Spleen (tissue), 7 donors: ENCODE measurements around the gene NR3C2.

Experiments
- POLR2A ChIP-seq, 3 donors: fragments of 450-650 bp; IDR thresholded peaks; one replicate each; pipeline ENCODE4 v1.5.1; 2017; ENCODE audit warnings: antibody characterized with exemption in 3 of 3, mild to moderate bottlenecking in 1 of 3
- POLR2AphosphoS5 ChIP-seq, 3 donors: sonication (generic); formaldehyde crosslinking; IDR thresholded peaks; one replicate each; pipeline ENCODE4 v1.5.1; 2017; ENCODE audit warnings: antibody characterized with exemption in 3 of 3
- TF ChIP-seq, protein P1 (sequence below), 11 experiments: fragments of 200-600 bp in 7 of 11; fragments of 450-650 bp in 4 of 11; sonication (generic) in 4 of 11; IDR thresholded peaks in 8 of 11; conservative IDR thresholded peaks in 3 of 11; 1 replicate in 7 of 11; 2 replicates in 4 of 11; pipeline versions ENCODE4 v1.4.0 to v1.8.0; 2016 to 2021; ENCODE audit warnings: antibody characterized with exemption in 11 of 11, inconsistent platforms in 4 of 11, mild to moderate bottlenecking in 1 of 11
- donor health status: DM: no; HTN: no; CAD: no; lungs with moderate emphysema.
- donor health status: DM: no; HTN: no; CAD: no.
- donor health status: DM: no; HTN: no; CAD: no.

DNA sequence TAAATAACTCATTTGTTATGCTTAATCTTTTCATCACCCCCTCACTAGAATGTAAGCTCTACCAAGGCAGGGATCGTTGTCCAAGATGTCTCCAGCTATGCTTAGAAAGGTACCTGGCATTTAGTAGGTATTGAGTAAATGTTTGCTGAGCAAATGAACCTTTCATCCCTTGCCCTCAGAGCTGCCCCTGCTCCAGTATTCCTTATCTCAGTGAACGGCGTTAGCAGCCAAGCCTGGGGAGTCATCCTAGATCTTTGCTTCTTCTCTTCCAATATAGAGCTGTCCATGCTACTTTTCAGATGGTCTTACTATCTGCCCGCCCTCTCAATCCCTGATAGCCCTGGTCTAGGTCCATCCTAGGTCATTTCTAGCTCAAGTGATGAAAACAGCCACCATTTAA lies 188.4 kb downstream of the NR3C2 start:
- TF ChIP-seq, protein P1, sequence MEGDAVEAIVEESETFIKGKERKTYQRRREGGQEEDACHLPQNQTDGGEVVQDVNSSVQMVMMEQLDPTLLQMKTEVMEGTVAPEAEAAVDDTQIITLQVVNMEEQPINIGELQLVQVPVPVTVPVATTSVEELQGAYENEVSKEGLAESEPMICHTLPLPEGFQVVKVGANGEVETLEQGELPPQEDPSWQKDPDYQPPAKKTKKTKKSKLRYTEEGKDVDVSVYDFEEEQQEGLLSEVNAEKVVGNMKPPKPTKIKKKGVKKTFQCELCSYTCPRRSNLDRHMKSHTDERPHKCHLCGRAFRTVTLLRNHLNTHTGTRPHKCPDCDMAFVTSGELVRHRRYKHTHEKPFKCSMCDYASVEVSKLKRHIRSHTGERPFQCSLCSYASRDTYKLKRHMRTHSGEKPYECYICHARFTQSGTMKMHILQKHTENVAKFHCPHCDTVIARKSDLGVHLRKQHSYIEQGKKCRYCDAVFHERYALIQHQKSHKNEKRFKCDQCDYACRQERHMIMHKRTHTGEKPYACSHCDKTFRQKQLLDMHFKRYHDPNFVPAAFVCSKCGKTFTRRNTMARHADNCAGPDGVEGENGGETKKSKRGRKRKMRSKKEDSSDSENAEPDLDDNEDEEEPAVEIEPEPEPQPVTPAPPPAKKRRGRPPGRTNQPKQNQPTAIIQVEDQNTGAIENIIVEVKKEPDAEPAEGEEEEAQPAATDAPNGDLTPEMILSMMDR (IDR thresholded peaks at IDR 0.05 in 8 of 11, conservative IDR thresholded peaks at IDR 0.05 in 3 of 11) = no peak
- no peak for TF ChIP-seq POLR2AphosphoS5 (IDR thresholded peaks at IDR 0.05)
- no peak for TF ChIP-seq POLR2A (IDR thresholded peaks at IDR 0.05)
